ENCODE data around the gene TENM3. TPM values are rescaled to one million over a fixed set of nuclear protein-coding genes. Genes with fewer than 3 reads are reported as not detected.

TENM3 gene
- total RNA-seq, 1 donor from 2014 or later, result 106 TPM

GRCh38 chr4:182704948-182705347, 461.7 kb downstream of the TENM3 start:
- no peak overlapping the region for H3K27ac Mint-ChIP-seq
- peaks cover 19% of the 10 kb centered on the region for H3K36me3 Mint-ChIP-seq
- no peaks in the 10 kb centered on the region for H3K27me3 Mint-ChIP-seq (ENCODE audit: low read depth)
- DNase-seq (ENCODE audit: low spot score in 2 of 2, unreplicated experiment in 2 of 2), result no peak
- H3K9me3 Mint-ChIP-seq, result peaks cover 4% of the 10 kb centered on the region
- TF ChIP-seq CTCF (IDR thresholded peaks at IDR 0.05; ENCODE audit: unreplicated experiment), result no peak
- H3K4me1 Mint-ChIP-seq, result peaks cover 5% of the 10 kb centered on the region
- no peak overlapping the region for H3K4me3 Mint-ChIP-seq

GRCh38 chr4:182705389-182705788, 462.2 kb downstream of the TENM3 start:
- TF ChIP-seq CTCF (IDR thresholded peaks at IDR 0.05; ENCODE audit: unreplicated experiment), result no peak
- peaks cover 19% of the 10 kb centered on the region for H3K36me3 Mint-ChIP-seq
- no peak overlapping the region for H3K4me3 Mint-ChIP-seq

GRCh38 chr4:182711211-182711610, 468.0 kb downstream of the TENM3 start:
- DNase-seq (ENCODE audit: low spot score in 2 of 2, unreplicated experiment in 2 of 2), result no peak
- no peak for TF ChIP-seq CTCF (IDR thresholded peaks at IDR 0.05; ENCODE audit: unreplicated experiment)
- Mint-ChIP-seq H3K27me3 (ENCODE audit: low read depth) (no peaks in the 10 kb centered on the region), H3K27ac (peak overlapping the region; percentile 65), H3K4me1 (peaks cover 29% of the 10 kb centered on the region), H3K36me3 (peaks cover 32% of the 10 kb centered on the region), H3K4me3 (no peak overlapping the region), H3K9me3 (peaks cover 4% of the 10 kb centered on the region)

More at GRCh38 chr4:182705389-182705788, 462.2 kb downstream of the TENM3 start:
- H3K9me3 Mint-ChIP-seq, result peaks cover 4% of the 10 kb centered on the region
- DNase-seq (ENCODE audit: low spot score in 2 of 2, unreplicated experiment in 2 of 2), result no peak
- peaks cover 3% of the 10 kb centered on the region for H3K4me1 Mint-ChIP-seq
- H3K27ac Mint-ChIP-seq, result no peak overlapping the region
- H3K27me3 Mint-ChIP-seq (ENCODE audit: low read depth), result no peaks in the 10 kb centered on the region

- Mint-ChIP-seq H3K4me3 (no peak overlapping the region), H3K9me3 (no peaks in the 10 kb centered on the region), H3K27ac (no peak overlapping the region), H3K36me3 (peaks cover 35% of the 10 kb centered on the region), H3K27me3 (ENCODE audit: low read depth) (no peaks in the 10 kb centered on the region), H3K4me1 (peaks cover 26% of the 10 kb centered on the region)
- no peak for DNase-seq (ENCODE audit: low spot score in 2 of 2, unreplicated experiment in 2 of 2)
- no peak for TF ChIP-seq CTCF (IDR thresholded peaks at IDR 0.05; ENCODE audit: unreplicated experiment)
These were observed 472.3 kb downstream of the TENM3 start for GRCh38 chr4:182715548-182715947.

GRCh38 chr4:182716192-182716591, 473.0 kb downstream of the TENM3 start:
- Mint-ChIP-seq H3K36me3 (peaks cover 35% of the 10 kb centered on the region), H3K9me3 (no peaks in the 10 kb centered on the region), H3K27me3 (ENCODE audit: low read depth) (no peaks in the 10 kb centered on the region), H3K4me3 (no peak overlapping the region), H3K27ac (no peak overlapping the region), H3K4me1 (peaks cover 19% of the 10 kb centered on the region)
- TF ChIP-seq CTCF (IDR thresholded peaks at IDR 0.05; ENCODE audit: unreplicated experiment), result no peak
- DNase-seq (ENCODE audit: low spot score in 2 of 2, unreplicated experiment in 2 of 2), result no peak

Measured in mesothelial cell of epicardium (in vitro differentiated cells).